Measurements from ENCODE around the gene TOR4A.
"Not testable (repeated sequence)": the region's sequence is repeated elsewhere in the genome, so short reads cannot be mapped to it uniquely, and the experiment has no call there.

Gene TOR4A

DNA sequence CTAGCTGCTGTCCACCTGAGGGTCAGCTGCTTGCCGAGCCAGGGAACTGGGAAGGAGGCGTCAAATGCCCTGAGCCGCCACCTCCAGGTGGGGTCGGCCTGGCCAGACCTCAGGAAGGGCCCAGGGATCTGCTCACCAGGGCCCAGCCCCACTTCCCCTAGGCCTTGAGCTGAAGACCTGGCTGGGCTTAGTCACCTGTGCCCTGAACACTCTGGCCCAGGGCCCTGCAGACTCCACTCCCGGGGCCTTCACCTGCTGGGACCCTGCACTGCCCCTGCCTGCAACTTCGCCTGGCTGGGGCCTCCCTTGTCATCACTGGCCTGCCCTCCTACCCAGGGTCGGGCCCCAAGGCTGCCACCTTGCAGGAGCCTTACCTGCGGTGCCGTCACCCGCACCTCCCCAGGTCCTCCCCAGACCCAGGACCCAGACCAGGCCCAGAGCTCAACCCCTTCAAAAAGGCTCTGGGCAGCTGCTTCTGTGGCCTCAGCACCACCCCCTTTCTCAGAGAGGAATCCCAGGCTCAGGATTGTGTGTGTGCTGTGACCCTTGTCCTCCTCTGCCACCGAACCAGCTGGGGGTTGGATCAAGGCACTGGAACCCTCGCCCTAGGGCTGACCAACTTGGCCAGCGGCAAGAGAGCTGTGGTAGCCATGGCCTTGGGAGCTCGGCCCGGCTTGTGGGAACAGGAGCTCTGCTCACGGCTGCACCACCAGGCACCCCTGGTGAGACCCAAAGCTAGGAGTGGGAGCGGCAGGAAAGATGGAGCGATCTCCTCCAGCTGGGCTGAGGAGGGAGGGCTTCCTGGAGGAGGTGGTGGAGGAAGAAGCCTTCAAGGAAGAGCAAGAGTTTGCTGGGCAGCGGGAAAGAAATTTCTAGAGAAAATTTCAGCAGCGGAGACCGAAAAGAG is 23.6 kb upstream of the TOR4A start:
- no peak for DNase-seq

DNA sequence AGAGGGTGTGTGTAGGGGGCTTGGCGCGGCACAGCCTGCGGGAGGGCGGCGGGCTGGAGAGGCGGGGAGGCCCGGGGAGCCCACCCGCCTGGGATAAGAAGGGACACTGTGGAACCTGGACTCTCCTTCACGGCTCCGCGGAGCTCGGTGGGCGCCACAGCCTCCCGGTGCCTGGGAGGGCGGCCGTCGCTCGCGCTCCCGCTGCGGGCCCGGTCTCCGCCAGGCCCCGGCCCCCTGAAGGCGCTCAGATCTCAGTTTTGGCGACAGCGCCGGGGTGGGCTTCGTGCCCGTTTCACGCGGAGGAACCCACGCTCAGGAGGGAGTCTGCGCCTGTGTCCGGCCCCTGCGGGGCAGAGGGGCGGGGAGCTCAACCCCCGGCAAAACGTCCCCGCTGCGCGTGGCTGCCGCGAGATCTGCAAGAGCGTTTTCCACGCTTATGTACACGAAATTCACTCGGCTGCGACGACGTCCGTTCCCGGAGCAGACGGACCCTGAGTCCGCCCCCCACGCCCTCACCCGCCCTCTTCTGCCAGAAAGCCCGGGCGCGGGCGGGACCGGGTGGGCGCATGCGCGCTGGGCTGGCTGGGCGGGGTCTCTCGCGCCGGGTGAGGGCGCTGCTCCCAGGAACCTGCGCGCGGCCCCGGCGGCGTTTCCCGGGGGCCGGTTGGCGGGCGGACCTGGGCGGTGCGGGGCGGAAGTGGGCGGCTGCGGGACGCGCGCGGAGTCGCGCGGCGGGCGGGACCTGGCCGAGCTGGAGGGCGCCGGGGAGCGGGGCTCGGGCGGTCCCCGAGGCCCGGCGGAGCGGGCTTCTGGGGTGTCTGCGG is 22.7 kb upstream of the TOR4A start, which contains the start of gene NELFB:
TSS of gene NELFB (plus strand) at position 704 of the 824 bp plus-strand sequence.
- peak; percentile 99 for DNase-seq

DNA sequence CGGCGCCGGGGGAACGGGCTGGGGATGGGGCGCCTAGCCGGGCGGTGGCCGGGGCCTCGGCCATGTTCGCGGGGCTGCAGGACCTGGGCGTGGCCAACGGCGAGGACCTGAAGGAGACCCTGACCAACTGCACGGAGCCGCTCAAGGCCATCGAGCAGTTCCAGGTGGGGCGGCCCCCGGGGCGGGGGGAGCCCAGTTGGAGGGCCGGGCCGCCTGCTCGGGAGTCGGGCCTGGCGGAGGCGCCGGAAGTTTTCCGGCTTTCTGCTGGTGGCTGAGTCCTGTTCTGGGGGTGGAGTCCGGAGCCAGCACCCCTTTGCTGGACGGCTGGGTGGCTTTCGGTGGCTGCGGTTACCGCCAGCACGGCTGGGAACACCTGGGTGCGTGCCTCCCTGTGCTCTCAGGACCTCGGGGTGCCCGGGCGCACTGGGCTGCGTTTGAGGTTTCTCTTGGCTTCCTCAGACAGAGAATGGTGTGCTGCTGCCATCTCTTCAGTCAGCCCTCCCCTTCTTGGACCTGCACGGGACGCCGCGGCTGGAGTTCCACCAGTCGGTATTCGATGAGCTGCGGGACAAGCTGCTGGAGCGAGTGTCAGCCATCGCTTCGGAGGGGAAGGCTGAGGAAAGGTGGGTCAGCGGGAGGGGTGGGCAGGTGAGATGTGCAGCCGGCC is 21.9 kb upstream of the TOR4A start:
- no peak for DNase-seq

DNA sequence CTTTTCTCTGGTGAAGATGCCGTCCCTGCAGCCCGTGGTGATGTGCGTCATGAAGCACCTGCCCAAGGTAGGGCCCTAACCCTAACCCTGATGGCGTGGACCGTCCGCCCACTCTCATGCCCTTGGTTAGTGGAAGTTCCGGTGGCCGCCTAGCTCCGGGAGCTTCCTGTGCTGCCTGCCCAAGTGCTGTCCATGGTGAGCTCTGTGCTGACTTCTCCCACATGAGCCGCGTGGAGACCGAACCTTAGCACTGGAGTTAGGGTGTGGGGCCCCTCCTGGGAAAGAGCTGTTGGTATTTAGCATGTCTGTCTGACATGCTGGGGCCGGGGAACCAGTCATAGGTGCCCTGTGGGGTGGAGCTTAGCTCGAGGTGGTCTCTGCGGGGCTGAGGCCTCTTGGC is 21.2 kb upstream of the TOR4A start:
- DNase-seq, result no peak

DNA sequence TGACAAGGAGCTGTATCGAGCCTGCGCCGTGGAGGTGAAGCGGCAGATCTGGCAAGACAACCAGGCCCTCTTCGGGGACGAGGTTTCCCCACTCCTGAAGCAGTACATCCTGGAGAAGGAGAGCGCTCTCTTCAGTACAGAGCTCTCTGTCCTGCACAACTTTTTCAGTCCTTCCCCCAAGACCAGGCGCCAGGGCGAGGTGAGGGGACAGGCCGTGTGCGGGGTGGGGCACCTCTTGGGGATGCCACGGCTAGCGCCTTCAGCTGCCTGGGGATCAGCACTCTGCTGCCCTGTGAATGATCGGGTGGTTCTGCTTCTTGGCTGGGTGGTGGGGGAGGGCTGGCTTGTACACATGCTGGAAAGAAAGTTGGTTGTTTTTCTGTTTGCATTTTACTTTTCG is 20.7 kb upstream of the TOR4A start:
- no peak for DNase-seq

DNA sequence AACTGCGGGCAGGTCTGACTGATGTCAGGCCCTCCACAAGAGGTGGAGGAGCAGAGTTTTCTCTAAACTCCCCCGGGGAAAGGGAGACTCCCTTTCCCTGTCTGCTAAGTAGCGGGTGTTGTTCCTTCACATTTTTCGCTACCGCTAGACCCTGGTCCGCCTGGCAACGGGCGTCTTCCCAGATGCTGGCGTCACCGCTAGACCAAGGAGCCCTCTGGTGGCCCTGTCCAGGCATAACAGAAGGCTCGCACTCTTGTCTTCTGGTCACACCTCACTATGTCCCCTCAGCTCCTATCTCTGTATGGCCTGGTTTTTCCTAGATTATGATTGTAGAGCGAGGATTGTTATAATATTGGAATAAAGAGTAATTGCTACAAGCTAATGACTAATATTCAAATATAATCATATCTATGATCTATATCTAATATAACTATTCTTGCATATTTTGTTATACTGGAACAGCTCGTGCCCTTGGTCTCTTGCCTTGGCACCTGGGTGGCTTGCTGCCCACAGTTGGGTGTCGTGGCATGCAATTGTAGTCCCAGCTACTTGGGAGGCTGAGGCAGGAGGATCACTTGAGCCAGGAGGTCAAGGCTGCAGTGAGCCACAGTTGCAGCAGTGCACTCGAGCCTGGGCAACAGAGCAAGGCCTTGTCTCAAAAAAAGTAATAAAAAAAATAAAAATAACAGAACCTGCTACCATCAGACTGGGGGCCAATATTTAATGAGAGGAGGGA is 15.2 kb upstream of the TOR4A start:
- not testable (repeated sequence) for DNase-seq

DNA sequence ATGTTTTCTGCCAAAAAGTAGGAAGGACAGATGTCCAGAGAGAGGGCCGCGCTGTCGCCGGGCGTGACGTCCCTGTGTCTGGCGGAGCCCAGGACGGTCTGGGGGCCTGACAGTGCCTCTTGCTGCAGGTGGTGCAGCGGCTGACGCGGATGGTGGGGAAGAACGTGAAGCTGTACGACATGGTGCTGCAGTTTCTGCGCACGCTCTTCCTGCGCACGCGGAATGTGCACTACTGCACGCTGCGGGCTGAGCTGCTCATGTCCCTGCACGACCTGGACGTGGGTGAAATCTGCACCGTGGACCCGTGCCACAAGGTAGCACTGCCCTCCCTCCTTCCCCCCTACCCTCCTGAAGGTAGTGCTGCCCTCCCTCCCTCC is 14.6 kb upstream of the TOR4A start:
- no peak for DNase-seq

DNA sequence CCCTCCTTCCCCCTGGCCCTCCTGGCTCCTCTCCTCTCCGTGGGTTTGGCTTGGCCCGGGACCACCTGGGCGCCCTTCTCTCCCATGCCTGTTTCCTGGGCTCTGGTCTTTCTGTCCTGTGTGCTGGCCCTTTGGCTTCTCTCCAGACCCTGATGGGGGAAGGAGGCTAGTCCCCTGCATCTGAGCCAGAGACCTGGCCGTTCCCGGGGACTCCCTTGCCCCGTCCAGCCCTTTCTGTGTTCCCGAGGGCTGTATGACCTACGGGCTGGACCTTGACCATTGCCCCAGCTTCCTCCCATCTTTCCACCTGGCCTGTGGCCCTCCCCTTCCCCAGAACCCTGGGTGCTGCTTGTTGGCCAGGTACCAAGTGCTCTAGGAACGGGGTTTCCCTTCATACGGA is 14.0 kb upstream of the TOR4A start:
- DNase-seq, result no peak

DNA sequence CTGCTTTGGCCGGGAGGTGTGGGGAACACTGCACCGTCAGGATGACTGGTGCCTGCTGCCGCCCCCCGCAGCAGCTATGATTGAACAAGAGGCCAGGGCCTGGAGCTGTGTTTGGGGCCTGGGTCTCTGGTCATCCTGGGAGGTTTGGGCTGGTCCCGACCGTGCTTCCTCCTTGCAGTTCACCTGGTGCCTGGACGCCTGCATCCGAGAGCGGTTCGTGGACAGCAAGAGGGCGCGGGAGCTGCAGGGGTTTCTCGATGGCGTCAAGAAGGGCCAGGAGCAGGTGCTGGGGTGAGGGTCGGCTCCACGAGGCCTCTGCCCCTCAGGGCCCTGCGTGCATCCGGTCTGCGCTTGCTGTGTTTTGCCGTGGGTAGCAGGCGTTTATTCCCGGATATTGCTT is 13.5 kb upstream of the TOR4A start:
- DNase-seq, result no peak

DNA sequence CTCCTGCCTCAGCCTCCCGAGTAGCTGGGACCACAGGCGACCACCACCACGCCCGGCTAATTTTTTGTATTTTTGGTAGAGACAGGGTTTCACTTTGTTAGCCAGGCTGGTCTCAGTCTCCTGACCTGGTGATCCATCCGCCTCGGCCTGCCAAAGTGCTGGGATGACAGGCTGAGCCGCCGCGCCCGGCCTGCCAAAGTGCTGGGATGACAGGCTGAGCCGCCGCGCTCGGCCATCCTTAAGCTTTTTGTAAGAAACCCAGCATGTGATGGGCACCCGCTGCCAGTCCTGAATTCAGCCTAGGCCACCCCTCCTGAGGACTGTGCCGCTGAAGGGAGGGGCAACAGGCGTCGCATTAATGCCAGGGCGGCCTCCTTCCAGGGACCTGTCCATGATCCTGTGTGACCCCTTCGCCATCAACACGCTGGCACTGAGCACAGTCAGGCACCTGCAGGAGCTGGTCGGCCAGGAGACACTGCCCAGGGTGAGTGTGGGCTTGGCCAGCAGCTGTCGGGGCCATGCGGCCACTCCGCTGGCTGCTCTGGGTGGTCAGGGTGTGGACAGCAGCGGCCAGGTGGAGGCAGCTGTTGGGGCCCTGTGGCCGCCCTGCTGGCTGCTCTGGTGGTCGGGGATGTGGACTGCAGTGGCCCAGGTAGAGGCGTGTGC is 11.9 kb upstream of the TOR4A start:
- no peak for DNase-seq

DNA sequence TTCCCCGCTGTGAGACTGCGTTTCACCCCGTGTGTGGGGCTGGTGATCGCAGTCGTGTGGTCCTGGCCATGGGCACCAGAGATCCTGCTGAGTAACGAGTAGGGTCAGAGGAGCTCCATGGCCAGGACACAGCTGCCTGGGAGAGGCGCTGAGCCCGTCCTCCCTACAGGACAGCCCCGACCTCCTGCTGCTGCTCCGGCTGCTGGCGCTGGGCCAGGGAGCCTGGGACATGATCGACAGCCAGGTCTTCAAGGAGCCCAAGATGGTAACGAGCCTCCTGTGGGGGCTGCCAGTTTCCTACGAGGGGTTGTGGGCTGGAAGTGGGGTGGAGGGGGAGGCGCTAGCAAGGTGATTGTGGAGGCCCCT is 11.4 kb upstream of the TOR4A start:
- no peak for DNase-seq

DNA sequence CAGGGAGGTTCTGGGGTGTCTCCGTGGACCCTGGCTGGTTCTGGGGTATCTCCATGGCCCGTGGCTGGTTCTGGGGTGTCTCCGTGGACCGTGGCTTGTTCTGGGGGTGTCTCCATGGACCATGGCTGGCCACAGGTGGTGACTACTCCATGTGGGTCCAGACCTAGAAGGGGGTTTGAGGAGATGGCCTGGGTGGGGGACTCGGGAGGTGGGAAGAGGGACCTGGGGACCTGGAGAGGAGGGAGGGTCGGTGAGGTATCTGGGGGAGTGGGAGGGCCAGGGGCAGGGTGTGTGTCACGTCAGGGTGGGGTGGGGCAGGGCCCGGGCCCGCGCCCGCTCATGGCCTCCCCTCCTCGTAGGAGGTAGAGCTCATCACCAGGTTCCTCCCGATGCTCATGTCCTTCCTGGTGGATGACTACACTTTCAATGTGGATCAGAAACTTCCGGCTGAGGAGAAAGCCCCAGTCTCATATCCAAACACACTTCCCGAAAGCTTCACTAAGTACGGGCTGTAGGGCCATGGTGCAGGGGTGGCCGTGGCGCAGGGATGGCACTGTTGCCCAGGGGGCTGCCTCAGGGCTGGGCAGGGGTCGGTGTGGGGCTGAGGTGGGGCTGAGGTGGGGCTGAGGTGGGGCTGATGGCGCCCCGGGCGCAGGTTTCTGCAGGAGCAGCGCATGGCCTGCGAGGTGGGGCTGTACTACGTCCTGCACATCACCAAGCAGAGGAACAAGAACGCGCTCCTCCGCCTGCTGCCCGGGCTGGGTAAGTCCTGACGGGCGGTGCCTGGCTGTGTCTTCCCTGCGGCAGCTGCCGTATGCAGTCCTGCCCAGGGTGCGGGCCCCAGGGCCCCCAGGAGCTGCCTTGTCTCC is 10.7 kb upstream of the TOR4A start:
- no peak for DNase-seq

DNA sequence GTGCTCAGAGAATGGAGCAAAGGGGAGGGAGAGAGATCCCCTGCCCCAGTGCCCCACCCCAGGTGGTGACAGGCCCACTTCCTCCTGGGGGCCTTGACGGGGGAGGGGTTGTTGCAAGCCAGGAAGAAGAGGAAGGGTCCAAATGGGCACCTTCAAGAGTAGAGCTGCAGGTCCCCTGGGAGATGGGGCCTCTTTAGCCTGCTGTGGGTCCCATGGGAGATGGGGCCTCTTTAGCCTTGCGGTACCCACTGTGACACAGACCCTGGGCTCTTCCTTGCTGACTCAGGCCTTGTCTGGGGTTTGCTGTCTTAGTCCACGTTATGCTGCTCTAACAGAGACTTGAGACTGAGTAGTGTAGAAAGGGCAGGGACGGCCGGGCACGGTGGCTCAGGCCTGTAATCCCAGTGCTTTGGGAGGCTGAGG is 9.6 kb upstream of the TOR4A start:
- DNase-seq, result no peak

DNA sequence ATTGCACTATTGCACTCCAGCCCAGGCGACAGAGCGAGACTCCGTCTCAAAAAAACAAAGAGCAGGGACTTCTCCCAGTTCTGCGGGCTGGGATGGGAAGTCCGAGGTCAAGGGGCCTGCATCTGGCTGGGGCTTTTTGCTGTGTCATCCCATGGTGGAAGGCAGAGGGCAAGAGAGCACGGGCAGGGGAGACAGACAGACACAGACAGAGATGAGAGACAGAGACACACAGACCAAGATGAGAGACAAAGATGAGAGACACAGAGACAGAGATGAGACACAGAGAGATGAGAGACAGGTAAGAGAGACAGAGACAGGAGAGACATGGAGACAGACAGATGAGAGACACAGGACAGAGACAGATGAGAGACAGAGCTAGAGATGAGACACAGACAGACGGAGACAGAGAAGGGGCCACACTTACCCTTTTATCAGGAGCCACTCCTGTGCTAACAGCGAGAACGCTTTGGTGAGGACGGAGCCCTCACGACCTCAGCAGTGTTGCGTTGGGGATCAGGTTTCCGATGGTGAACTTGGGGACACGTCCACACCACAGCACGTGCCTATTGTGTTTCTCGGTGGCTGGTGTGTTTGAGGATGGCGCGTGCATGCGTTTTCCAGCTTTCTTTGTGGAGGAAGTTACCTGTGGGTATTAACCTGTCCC is 8.9 kb upstream of the TOR4A start:
- no peak for DNase-seq

DNA sequence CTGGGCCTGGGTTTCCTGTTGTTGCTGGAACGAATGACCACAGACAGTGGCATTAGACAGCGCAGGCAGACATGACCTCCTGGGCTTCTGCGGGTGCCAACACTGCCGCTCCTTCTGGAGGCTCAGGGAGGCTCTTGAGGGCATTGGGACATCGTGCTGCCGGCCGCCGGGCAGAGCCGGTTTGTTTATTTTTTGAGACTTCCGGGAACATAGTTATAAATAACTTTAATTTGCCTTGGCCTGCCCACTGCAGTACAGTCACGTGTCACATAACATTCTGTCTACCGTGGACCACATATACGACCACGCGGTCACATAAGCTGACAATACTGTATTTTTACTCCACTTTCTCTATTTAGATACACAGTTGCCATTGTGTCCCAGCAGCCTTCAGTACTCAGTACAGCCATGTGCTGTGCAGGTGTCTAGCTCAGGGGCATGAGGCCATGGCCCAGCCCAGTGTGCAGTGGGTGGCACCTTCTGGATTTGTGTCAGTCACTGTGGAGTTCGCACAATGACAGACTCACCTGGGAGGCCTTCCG is 8.2 kb upstream of the TOR4A start:
- no peak for DNase-seq

DNA sequence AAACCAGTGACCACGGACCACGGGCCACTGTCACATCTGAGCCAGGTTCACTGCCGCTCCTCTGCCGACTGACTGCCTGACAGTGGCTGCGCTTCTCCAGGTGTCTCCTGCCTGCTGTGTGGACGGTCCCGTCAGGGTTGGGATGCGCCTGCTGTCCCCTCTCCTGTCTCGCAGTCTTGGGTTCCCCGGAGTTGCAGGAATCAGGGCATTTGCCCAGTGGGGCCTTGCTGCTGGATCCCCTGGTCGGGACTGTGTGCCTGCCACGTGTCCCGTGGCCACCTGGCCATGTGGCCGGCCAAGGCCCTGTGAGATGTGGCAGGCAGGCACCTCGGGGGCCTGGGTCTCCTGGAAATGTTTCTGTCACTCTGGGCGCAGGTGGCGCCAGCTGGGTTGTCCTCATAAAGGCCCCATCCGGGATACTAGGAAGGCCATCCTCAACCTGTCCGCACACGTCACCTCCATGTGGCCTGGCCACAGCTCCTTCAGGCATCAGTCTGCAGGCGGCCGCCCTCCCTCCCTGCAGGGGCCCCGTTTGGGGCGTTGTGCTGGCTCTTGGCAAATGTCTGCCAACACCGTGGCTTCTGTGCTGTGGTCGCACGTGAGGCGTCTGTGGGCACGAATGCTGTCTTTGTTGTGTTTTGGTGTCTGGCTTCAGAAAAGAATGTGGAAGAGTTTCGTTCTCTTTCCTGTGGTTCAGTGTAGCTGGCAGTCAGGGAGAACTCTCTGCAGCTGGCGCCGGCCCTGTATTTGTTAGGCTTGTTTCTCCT is 6.4 kb upstream of the TOR4A start:
- peak; percentile 51 for DNase-seq

DNA sequence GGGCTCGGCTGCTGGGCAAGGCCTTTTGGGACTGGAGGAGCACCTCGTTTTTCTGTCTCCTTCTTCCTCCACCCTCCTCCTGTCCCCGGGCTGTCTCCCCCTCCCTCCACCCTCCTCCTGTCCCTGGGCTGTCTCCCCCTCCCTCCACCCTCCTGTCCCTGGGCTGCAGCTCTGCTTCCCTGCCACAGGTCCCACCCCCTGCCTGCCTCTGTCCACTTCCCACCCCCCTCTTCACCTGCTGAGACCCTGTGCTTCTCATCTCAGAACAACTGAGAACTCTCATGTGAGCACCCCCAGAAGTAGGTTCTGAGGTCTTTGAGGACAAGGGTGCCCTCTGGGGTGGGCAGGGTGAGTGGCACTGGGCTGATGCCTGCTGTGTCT is 5.8 kb upstream of the TOR4A start:
- no peak for DNase-seq

DNA sequence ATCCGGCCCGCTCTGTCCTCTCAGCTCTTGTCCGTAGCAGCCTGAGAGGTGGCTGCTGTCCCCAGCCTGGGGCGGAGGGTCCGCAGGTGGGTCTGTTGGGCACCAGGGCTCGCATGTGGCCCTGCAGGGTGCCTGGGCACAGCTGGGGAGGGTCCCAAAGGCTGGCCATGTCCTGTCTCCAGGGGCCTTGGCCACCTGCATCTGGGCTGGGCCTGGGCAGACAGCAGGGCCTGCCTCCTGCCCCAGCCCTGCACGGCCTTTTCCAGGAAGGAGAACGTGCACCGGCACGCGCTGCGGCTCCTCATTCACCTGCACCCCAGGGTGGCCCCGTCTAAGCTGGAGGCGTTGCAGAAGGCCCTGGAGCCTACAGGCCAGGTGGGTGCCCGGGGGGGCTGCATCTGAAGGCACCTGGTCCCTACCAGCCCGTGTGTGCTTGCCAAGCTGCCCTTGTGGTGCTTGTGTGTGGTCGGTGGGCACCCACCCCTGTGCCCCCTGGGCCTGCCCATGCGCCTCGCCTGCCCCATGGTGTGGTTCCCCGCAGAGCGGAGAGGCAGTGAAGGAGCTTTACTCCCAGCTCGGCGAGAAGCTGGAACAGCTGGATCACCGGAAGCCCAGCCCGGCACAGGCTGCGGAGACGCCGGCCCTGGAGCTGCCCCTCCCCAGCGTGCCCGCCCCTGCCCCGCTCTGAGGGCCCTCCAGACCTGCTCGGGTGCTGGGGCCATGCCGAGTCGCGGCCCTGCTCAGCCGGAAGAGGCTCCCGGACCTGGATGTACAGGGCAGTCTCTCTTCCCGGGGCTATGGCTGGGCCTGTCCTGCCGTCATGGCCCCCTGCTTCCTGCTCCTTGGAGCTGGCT is 5.1 kb upstream of the TOR4A start:
- no peak for DNase-seq

DNA sequence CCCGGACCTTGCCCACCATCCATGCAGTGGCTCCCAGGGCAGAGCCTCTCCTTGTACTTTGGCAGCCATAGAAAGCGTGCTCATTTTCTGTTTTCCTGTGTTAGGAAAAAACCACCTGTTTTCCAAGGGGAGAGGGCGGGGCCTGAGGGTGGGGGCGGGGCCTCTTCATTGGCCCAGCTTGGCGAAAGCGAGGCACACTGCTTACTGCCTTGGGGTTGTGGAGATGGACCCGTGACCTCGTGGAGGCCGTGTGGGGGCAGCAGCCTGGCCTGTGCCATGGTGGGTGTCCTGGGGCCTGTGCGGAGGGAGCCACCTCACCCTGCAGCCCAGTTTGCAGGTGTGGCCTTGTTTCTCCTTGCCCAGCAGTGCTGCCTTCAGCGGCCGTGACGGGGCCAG is 4.4 kb upstream of the TOR4A start:
- DNase-seq, result no peak
